GM23338 (cell line): ENCODE data around the gene CHRM1. TPM values are rescaled to one million over a fixed set of nuclear protein-coding genes. Genes with fewer than 3 reads are reported as not detected.
A peak's percentile ranks its signal among the peaks of the same experiment; 100 is the strongest.

Experiments
- ATAC-seq: fragments of 200-7000 bp; cut with Tn5 transposase; 3 replicates; pipeline ENCODE4 v1.9.1; 2020
- DNase-seq: peaks from one replicate; pipeline ENCODE4 v3.0.0-alpha.2; 2015; ENCODE audit warnings: low spot score
- H2AFZ ChIP-seq: fragments of 200-600 bp; sonication (generic); 2 replicates; pipeline ENCODE4 v1.8.0; 2016; ENCODE audit warnings: antibody characterized with exemption, mild to moderate bottlenecking, moderate library complexity
- H3F3A ChIP-seq: fragments of 200-600 bp; sonication (generic); replicated peaks from 2 replicates; pipeline ENCODE4 v1.8.0; 2017; ENCODE audit warnings: antibody characterized with exemption, mixed run types, low read depth
- H3K27ac ChIP-seq: fragments of 200-600 bp; sonication (generic); 2 replicates; pipeline ENCODE4 v1.6.1; 2016; ENCODE audit warnings: low read depth
- H3K27me3 ChIP-seq: fragments of 200-600 bp; sonication (generic); 2 replicates; pipeline ENCODE4 v1.8.0; 2016; ENCODE audit warnings: mild to moderate bottlenecking, mixed run types, moderate library complexity; ENCODE audit not compliant: insufficient read depth
- H3K36me3 ChIP-seq: fragments of 200-600 bp; sonication (generic); 2 replicates; pipeline ENCODE4 v1.8.0; 2016; ENCODE audit warnings: mild to moderate bottlenecking; ENCODE audit not compliant: insufficient read depth
- H3K4me1 ChIP-seq: fragments of 200-600 bp; sonication (generic); 2 replicates; pipeline ENCODE4 v1.8.0; 2016; ENCODE audit warnings: mild to moderate bottlenecking, moderate library complexity; ENCODE audit not compliant: insufficient read depth
- H3K4me2 ChIP-seq: fragments of 200-600 bp; sonication (generic); 2 replicates; pipeline ENCODE4 v1.7.1; 2017; ENCODE audit warnings: mixed run types
- H3K4me3 ChIP-seq: fragments of 200-600 bp; sonication (generic); 2 replicates; pipeline ENCODE4 v1.6.1; 2016; ENCODE audit warnings: mixed run types
- H3K79me2 ChIP-seq: fragments of 200-600 bp; sonication (generic); replicated peaks from 2 replicates; pipeline ENCODE4 v1.8.0; 2017; ENCODE audit warnings: mild to moderate bottlenecking; ENCODE audit not compliant: insufficient read depth
- H3K9me2 ChIP-seq: fragments of 200-600 bp; sonication (generic); 2 replicates; pipeline ENCODE4 v1.8.0; 2017; ENCODE audit not compliant: insufficient read depth
- H4K20me1 ChIP-seq: fragments of 200-600 bp; sonication (generic); replicated peaks from 2 replicates; pipeline ENCODE4 v1.8.0; 2017; ENCODE audit warnings: mild to moderate bottlenecking; ENCODE audit not compliant: insufficient read depth
- H3K27ac Mint-ChIP-seq: 2 replicates; pipeline ENCODE4 v1.8.0; 2020; ENCODE audit warnings: inconsistent platforms, mild to moderate bottlenecking, moderate library complexity, mixed read lengths
- H3K27me3 Mint-ChIP-seq: 3 replicates; pipeline ENCODE4 v1.8.0; 2022; ENCODE audit warnings: low read depth, mild to moderate bottlenecking, moderate library complexity, mixed read lengths, inconsistent platforms; ENCODE audit not compliant: insufficient read depth, poor library complexity
- H3K36me3 Mint-ChIP-seq: 3 replicates; pipeline ENCODE4 v1.8.0; 2021; ENCODE audit warnings: low read depth, mild to moderate bottlenecking, inconsistent platforms, moderate library complexity, mixed read lengths
- H3K4me1 Mint-ChIP-seq: 3 replicates; pipeline ENCODE4 v1.8.0; 2020; ENCODE audit warnings: mild to moderate bottlenecking, inconsistent platforms, mixed read lengths
- H3K4me3 Mint-ChIP-seq: 3 replicates; pipeline ENCODE4 v1.8.0; 2021; ENCODE audit warnings: moderate library complexity, mild to moderate bottlenecking, inconsistent platforms, mixed read lengths
- H3K9me3 Mint-ChIP-seq: 3 replicates; pipeline ENCODE4 v1.8.0; 2020; ENCODE audit warnings: moderate library complexity, mild to moderate bottlenecking, inconsistent platforms, mixed read lengths
- CREB1 ChIP-seq: fragments of 250-450 bp; sonication (Bioruptor Pico); IDR thresholded peaks from 2 replicates; pipeline ENCODE4 v1.5.0; 2020; ENCODE audit warnings: low read depth, mild to moderate bottlenecking, moderate library complexity
- CTCF ChIP-seq, 2 experiments: fragments of 200-600 bp in 1 of 2; sonication (generic) in 1 of 2; conservative IDR thresholded peaks; 2 replicates each; pipeline versions ENCODE4 v1.5.1 to v1.6.1; 2016 to 2017; ENCODE audit warnings: antibody characterized with exemption in 2 of 2, low read depth in 2 of 2, mild to moderate bottlenecking in 2 of 2, moderate library complexity in 1 of 2
- ETS1 ChIP-seq: IDR thresholded peaks from 2 replicates; pipeline ENCODE4 v1.6.1; 2016; ENCODE audit warnings: antibody characterized with exemption
- EZH2 ChIP-seq: fragments of 200-600 bp; sonication (generic); IDR thresholded peaks from one replicate; pipeline ENCODE4 v1.8.0; 2017; ENCODE audit warnings: antibody characterized with exemption, mild to moderate bottlenecking, low read depth; ENCODE audit not compliant: unreplicated experiment
- EZH2phosphoT487 ChIP-seq: fragments of 200-600 bp; sonication (generic); IDR thresholded peaks from one replicate; pipeline ENCODE4 v1.8.1; 2018; ENCODE audit warnings: antibody characterized with exemption; ENCODE audit not compliant: unreplicated experiment
- JUNB ChIP-seq: IDR thresholded peaks from one replicate; pipeline ENCODE4 v1.6.1; 2016; ENCODE audit warnings: antibody characterized with exemption; ENCODE audit not compliant: unreplicated experiment
- NANOG ChIP-seq: IDR thresholded peaks from 2 replicates; pipeline ENCODE4 v1.6.1; 2016; ENCODE audit warnings: antibody characterized with exemption, borderline replicate concordance
- POLR2AphosphoS5 ChIP-seq: IDR thresholded peaks from 2 replicates; pipeline ENCODE4 v1.6.1; 2016; ENCODE audit warnings: antibody characterized with exemption, low read depth
- STAT1 ChIP-seq: IDR thresholded peaks from one replicate; pipeline ENCODE4 v1.6.1; 2016; ENCODE audit warnings: antibody characterized with exemption; ENCODE audit not compliant: unreplicated experiment
- ZNF114 ChIP-seq: fragments of 250-450 bp; sonication (Bioruptor Pico); IDR thresholded peaks from 2 replicates; pipeline ENCODE4 v1.5.0; 2020; ENCODE audit warnings: mild to moderate bottlenecking, moderate library complexity
- ZNF462 ChIP-seq: fragments of 250-450 bp; sonication (Bioruptor Pico); IDR thresholded peaks from 2 replicates; pipeline ENCODE4 v1.5.0; 2020; ENCODE audit warnings: mild to moderate bottlenecking, moderate library complexity
- polyA plus RNA-seq: library from polyadenylated mRNA; unstranded; fragments of >200 nt; fragmentation: Nextera tagmentation; extraction: Ambion mirVana; gene quantifications from 2 replicates; pipeline ENCODE4 v1.2.1, GENCODE V29; 2016
- total RNA-seq: library from RNA; depleted of rRNA; stranded (reverse); fragments of >200 nt; shearing (Covaris generic); gene quantifications from 2 replicates; pipeline ENCODE4 v1.2.3, GENCODE V29; 2014
- TF ChIP-seq, protein P1 (sequence below): IDR thresholded peaks from one replicate; pipeline ENCODE4 v1.6.1; 2018; ENCODE audit warnings: antibody characterized with exemption; ENCODE audit not compliant: unreplicated experiment

CHRM1 gene
- total and polyA plus RNA-seq, 2 experiments from 2014 or later, result 0.14 to 0.44 TPM

DNA sequence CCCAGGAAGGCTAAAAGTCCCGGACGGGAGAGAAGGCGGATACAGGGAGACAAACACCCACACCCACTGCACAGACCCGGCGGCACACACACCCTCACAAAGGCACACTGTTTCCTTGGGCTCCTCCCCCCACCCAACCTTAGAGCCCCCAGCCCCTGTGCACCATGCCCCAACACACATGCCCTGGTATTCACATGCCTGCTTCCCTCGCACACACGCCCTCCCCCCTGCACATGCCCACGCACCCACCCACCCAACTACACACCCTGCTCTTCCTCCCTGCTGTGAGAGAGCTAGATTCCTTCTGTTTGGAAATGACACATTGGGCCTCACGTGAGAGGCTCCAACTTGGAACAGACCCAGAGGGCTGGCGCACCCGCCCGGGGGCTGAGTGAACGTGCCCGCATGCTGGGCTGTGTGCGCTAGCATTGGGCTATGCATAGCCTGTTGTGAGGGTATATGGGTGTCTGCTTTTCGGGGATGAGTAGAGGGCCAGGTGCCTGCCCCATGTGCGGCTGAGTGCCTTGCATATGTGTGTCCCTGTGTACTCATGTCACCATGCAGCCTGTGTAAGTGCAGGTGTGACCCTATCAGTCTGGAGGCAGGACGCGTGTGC lies 518 bp upstream of the CHRM1 start:
- peaks cover 57% of the 10 kb centered on the region for H3K27me3 Mint-ChIP-seq
- Histone ChIP-seq H3K4me1 (peaks cover 19% of the 10 kb centered on the region; the same call in 1 of the 2 replicates), H4K20me1 (no peaks in the 10 kb centered on the region), H3K36me3 (no peaks in the 10 kb centered on the region), H3K27me3 (peaks cover 65% of the 10 kb centered on the region), H3K4me2 (no peak overlapping the region), H3K79me2 (no peaks in the 10 kb centered on the region), H3K4me3 (no peak overlapping the region), H2AFZ (peak overlapping the region; percentile 63; the same call in 1 of the 2 replicates), H3K27ac (no peak overlapping the region), H3K9me2 (no peaks in the 10 kb centered on the region), H3F3A (peaks cover 23% of the 10 kb centered on the region)
- no peak overlapping the region for H3K27ac Mint-ChIP-seq
- ATAC-seq, result no peak
- TF ChIP-seq, protein P1, sequence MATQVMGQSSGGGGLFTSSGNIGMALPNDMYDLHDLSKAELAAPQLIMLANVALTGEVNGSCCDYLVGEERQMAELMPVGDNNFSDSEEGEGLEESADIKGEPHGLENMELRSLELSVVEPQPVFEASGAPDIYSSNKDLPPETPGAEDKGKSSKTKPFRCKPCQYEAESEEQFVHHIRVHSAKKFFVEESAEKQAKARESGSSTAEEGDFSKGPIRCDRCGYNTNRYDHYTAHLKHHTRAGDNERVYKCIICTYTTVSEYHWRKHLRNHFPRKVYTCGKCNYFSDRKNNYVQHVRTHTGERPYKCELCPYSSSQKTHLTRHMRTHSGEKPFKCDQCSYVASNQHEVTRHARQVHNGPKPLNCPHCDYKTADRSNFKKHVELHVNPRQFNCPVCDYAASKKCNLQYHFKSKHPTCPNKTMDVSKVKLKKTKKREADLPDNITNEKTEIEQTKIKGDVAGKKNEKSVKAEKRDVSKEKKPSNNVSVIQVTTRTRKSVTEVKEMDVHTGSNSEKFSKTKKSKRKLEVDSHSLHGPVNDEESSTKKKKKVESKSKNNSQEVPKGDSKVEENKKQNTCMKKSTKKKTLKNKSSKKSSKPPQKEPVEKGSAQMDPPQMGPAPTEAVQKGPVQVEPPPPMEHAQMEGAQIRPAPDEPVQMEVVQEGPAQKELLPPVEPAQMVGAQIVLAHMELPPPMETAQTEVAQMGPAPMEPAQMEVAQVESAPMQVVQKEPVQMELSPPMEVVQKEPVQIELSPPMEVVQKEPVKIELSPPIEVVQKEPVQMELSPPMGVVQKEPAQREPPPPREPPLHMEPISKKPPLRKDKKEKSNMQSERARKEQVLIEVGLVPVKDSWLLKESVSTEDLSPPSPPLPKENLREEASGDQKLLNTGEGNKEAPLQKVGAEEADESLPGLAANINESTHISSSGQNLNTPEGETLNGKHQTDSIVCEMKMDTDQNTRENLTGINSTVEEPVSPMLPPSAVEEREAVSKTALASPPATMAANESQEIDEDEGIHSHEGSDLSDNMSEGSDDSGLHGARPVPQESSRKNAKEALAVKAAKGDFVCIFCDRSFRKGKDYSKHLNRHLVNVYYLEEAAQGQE, result no peak
- no peak for TF ChIP-seq JUNB
- TF ChIP-seq ETS1, result no peak
- no peak for TF ChIP-seq STAT1
- TF ChIP-seq POLR2AphosphoS5, result no peak
- TF ChIP-seq NANOG, result no peak
- no peak for TF ChIP-seq ZNF462 (CRISPR knock-in tag)
- no peak for TF ChIP-seq CREB1
- no peak for TF ChIP-seq ZNF114 (CRISPR knock-in tag)
- TF ChIP-seq EZH2phosphoT487, result no peak
- no peak for TF ChIP-seq CTCF (conservative IDR thresholded peaks at IDR 0.05; ENCODE audit: low read depth in 2 of 2)
- no peak for TF ChIP-seq EZH2
- DNase-seq, result no peak
- H3K9me3 Mint-ChIP-seq, result no peaks in the 10 kb centered on the region; the same call in 2 of the 3 replicates
- peaks cover 38% of the 10 kb centered on the region for H3K4me1 Mint-ChIP-seq
- no peak overlapping the region for H3K4me3 Mint-ChIP-seq
- no peaks in the 10 kb centered on the region; the same call in 2 of the 3 replicates for H3K36me3 Mint-ChIP-seq
